Lower lobe of right lung (tissue), 2 donors: ENCODE measurements around the gene VANGL2. TPM values are rescaled to one million over a fixed set of nuclear protein-coding genes. Genes with fewer than 3 reads are reported as not detected.

Experiments
- ATAC-seq, 2 donors: fragments of 200-7000 bp; cut with Tn5 transposase; one replicate each; pipeline ENCODE4 v1.9.1; 2020 to 2022; ENCODE audit warnings: mild to moderate bottlenecking in 2 of 2, moderate library complexity in 2 of 2
- DNase-seq: peaks from one replicate; pipeline ENCODE4 v3.0.0-alpha.2; 2020
- H3K27ac ChIP-seq: fragments of 200-600 bp; one replicate; pipeline ENCODE4 v1.8.0; 2022
- H3K27me3 ChIP-seq: fragments of 200-600 bp; one replicate; pipeline ENCODE4 v1.8.0; 2022; ENCODE audit warnings: low read depth
- H3K36me3 ChIP-seq: fragments of 200-600 bp; one replicate; pipeline ENCODE4 v1.8.0; 2022; ENCODE audit warnings: mild to moderate bottlenecking
- H3K4me1 ChIP-seq: fragments of 200-600 bp; one replicate; pipeline ENCODE4 v1.8.0; 2022
- H3K4me3 ChIP-seq: fragments of 200-600 bp; one replicate; pipeline ENCODE4 v1.8.0; 2022; ENCODE audit warnings: mild to moderate bottlenecking
- H3K9me3 ChIP-seq: fragments of 200-600 bp; one replicate; pipeline ENCODE4 v1.8.0; 2022
- intact Hi-C: fragments of 100-400 bp; cut with DNase I; formaldehyde crosslinking; loops from one replicate; pipeline ENCODE4 v1.11.0; 2022
- long read RNA-seq: library from polyadenylated mRNA; unstranded; transcript quantifications from one replicate; pipeline ENCODE4 v2.0.0, GENCODE V29; 2021
- total RNA-seq: library from RNA; stranded (reverse); fragmentation: NEBNext Ultra II Directional; extraction: Animal tissue kit (Norgen Biotek cat#: 25700); gene quantifications from one replicate; pipeline ENCODE4 v1.2.1, GENCODE V29; 2021
- TF ChIP-seq, protein P1 (sequence below): fragments of 200-600 bp; IDR thresholded peaks from one replicate; pipeline ENCODE4 v1.8.0; 2022; ENCODE audit warnings: antibody characterized with exemption, mild to moderate bottlenecking
- donor health status: DM: no; HTN: yes; CAD: no; lungs with severe emphysema.

The VANGL2 gene
- total RNA-seq = 7.5 TPM
- long read RNA-seq, partial matches to known transcripts = 0 of 3 reads
- long read RNA-seq, other reads (novel, unspliced or antisense) = 3 of 3 reads

DNA sequence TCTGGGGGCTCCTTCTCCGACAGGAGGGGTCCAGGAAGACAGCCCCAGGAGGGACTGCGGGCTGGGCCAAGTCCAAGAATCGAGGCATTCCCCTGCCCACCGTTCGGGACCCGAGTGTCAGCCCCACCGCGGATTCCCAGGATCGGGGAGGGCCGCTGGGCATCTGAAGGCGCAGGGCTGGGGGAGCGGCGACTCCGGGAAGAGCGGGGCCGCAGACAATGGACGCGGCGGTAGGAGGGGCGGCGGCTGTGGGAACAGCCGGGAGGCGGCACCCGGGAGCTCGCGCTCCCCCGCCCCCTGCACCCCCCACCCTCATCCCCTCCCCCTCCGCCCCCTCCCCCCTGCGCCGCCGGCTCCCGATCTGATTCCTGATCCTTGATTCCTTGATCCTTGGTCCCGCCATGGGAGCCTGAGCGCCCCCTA lies at the start of gene VANGL2:
Gene VANGL2, plus strand, starts transcription at position 342 of the 423 bp plus-strand sequence. CDS start 15,274 bp downstream, outside the sequence.
- peak within 1 kb of the TSS; percentile 68 for H3K4me3 ChIP-seq
- DNase-seq (peak; percentile 73), ATAC-seq (peak; percentile 82 to 92)
- intact Hi-C loops = no loop called here
- H3K36me3 ChIP-seq = no peaks in the 10 kb centered on the region
- peak within 1 kb of the TSS; percentile 41 for H3K27ac ChIP-seq
- H3K4me1 ChIP-seq = peaks cover 4% of the 10 kb centered on the region
- H3K27me3 ChIP-seq = peaks cover 21% of the 10 kb centered on the region
- TF ChIP-seq, protein P1, sequence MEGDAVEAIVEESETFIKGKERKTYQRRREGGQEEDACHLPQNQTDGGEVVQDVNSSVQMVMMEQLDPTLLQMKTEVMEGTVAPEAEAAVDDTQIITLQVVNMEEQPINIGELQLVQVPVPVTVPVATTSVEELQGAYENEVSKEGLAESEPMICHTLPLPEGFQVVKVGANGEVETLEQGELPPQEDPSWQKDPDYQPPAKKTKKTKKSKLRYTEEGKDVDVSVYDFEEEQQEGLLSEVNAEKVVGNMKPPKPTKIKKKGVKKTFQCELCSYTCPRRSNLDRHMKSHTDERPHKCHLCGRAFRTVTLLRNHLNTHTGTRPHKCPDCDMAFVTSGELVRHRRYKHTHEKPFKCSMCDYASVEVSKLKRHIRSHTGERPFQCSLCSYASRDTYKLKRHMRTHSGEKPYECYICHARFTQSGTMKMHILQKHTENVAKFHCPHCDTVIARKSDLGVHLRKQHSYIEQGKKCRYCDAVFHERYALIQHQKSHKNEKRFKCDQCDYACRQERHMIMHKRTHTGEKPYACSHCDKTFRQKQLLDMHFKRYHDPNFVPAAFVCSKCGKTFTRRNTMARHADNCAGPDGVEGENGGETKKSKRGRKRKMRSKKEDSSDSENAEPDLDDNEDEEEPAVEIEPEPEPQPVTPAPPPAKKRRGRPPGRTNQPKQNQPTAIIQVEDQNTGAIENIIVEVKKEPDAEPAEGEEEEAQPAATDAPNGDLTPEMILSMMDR = no peak
- H3K9me3 ChIP-seq = no peaks in the 10 kb centered on the region

DNA sequence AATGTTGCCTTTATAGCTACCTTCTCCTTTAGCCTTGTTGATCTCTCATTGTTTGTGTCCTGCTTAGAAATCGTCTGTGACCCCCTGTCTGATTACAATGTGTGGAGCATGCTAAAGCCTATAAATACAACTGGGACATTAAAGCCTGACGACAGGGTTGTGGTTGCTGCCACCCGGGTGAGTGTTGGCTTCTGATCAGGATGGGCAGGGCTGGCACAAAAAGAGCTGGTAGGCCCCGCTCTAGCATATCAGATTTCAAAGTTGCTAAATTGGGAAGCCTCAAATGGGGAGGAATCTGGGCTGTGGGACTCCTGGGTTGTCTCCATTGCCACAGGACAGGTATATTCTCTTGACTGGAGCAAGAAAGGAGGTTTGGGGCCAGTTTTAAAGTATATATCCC lies 48.7 kb upstream of the VANGL2 start:
- Histone ChIP-seq H3K27ac (no peak overlapping the region), H3K36me3 (peaks cover 100% of the 10 kb centered on the region), H3K4me3 (no peak overlapping the region), H3K27me3 (no peaks in the 10 kb centered on the region), H3K9me3 (no peaks in the 10 kb centered on the region), H3K4me1 (no peaks in the 10 kb centered on the region)
- DNase-seq = no peak
- intact Hi-C loops = no loop called here
- no peak for ATAC-seq
- TF ChIP-seq, protein P1 = no peak

DNA sequence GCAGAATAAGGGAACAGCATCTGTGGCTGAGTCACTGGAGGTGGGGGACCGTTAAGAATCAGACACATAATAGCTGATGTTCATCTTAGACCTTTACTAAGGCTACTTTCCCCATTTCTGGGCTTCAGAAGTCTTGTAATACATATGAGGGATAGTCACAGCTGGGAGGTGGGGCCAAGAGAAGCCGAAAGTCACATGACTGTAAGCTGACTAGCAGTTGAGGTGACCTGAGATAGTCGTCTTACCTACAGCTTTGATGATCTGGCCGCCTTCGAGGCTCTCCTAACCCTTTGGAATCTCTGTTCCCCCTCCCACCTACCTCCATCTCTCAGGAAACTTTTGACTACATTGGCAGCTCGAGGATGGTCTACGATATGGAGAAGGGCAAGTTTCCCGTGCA lies 47.8 kb upstream of the VANGL2 start:
- DNase-seq (no peak), ATAC-seq (no peak)
- no peak overlapping the region for H3K4me3 ChIP-seq
- no peaks in the 10 kb centered on the region for H3K9me3 ChIP-seq
- TF ChIP-seq, protein P1 = no peak
- no peaks in the 10 kb centered on the region for H3K4me1 ChIP-seq
- H3K27ac ChIP-seq = no peak overlapping the region
- H3K36me3 ChIP-seq = peaks cover 100% of the 10 kb centered on the region
- H3K27me3 ChIP-seq = no peaks in the 10 kb centered on the region
- intact Hi-C loops = no loop called here

DNA sequence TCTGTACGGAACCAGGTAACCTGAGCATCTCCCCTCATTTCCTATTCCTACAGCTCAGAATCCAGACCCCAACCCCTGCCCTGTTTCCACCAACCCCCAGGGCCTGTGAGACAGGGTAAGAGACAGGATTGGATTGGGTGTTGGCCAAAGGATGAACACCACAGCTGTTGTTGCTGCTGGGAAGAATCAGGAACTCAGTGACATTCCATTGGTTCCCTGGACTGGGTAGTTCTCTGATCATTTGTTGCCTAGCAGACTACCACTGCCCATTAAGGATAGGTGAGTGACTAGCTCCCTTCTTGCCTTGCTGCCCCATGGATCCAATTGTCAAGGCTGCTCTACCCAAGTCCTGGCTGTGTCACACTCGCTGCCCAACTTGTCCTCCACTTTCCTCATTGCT lies 47.1 kb upstream of the VANGL2 start:
- no peak overlapping the region for H3K27ac ChIP-seq
- no peaks in the 10 kb centered on the region for H3K27me3 ChIP-seq
- peaks cover 100% of the 10 kb centered on the region for H3K36me3 ChIP-seq
- H3K9me3 ChIP-seq = no peaks in the 10 kb centered on the region
- H3K4me3 ChIP-seq = no peak overlapping the region
- intact Hi-C loops = no loop called here
- TF ChIP-seq, protein P1 = no peak
- DNase-seq (no peak), ATAC-seq (no peak)
- no peaks in the 10 kb centered on the region for H3K4me1 ChIP-seq

DNA sequence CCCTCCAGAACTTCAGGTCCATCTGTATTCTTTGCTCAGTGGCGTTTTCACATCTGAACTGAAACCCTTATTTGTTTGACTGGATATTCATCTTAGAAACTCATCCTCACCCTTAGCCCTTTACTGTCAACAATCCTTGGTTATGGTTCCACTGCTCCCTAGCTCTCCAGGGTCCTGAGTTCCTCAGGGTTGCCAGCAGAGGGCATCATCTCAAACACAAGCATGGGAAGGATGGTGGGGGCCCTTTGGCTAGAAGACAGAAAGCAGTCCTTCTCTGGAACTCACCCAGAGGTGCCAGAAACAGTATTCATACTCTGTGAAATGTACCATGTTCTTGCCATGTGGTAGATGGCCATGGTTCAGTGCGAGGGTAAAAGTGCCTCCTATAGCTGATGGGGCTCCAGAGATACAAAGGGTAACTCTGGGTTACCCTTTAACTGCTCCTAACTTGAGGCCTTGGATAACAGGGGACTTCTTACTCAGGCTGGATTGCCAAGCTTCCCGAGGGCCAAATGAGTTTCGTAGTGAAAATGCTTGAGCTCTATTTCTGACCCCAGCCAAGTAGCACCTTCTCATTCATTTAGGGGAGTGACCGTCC lies 45.9 kb upstream of the VANGL2 start:
- TF ChIP-seq, protein P1 = peak; percentile 30
- ATAC-seq = no peak

More for the DNA sequence above, 45.9 kb upstream of the VANGL2 start:
- no peaks in the 10 kb centered on the region for H3K27me3 ChIP-seq
- DNase-seq = no peak
- intact Hi-C loops = no loop called here
- no peaks in the 10 kb centered on the region for H3K9me3 ChIP-seq
- H3K36me3 ChIP-seq = peaks cover 99% of the 10 kb centered on the region
- H3K4me1 ChIP-seq = no peaks in the 10 kb centered on the region
- H3K27ac ChIP-seq = no peak overlapping the region
- no peak overlapping the region for H3K4me3 ChIP-seq
